WI38 (cell line): ENCODE results near the gene DNAI1.

ENCODE experiments used
- H3K4me3 ChIP-seq: 2 replicates; pipeline ENCODE4 v1.5.1; 2011; ENCODE audit warnings: low read depth, mild to moderate bottlenecking, control low read depth, low read length
- CTCF ChIP-seq: IDR thresholded peaks from 2 replicates; pipeline ENCODE4 v1.5.1; 2012; ENCODE audit warnings: low read depth, mild to moderate bottlenecking, control low read depth, low read length

DNAI1 gene

GRCh38 chr9:34458013-34458958 is at the start of gene DNAI1, which contains the start of gene FAM219A:
Gene DNAI1, plus strand, starts transcription at chr9:34458805. Its CDS starts 201 bp downstream, at chr9:34459006.
Gene FAM219A, minus strand, starts transcription at chr9:34458570. Its CDS starts 307 bp downstream, at chr9:34458263.
- H3K4me3 ChIP-seq = peak within 1 kb of the TSS; percentile 93
- no peak for TF ChIP-seq CTCF

DNA sequence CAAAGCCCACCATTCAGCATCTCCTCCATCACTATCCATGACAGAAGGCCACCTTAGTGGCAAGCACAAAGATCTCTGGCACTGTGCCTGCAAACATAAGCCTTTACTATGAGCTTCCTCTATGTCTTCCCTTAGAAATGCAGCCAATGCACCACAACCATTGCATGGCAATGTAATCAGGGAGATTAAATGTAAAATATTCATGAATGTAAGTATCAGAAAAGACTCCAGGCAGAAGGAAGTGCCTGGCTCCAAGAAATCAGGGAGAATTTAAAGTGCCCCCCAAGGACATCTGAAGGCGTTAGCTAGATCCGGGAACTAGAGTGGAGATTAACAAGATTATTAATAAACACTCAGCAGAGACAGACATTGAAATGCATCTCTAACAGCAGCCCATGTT is 49.5 kb upstream of the DNAI1 start:
- H3K4me3 ChIP-seq = no peak overlapping the region
- no peak for TF ChIP-seq CTCF

DNA sequence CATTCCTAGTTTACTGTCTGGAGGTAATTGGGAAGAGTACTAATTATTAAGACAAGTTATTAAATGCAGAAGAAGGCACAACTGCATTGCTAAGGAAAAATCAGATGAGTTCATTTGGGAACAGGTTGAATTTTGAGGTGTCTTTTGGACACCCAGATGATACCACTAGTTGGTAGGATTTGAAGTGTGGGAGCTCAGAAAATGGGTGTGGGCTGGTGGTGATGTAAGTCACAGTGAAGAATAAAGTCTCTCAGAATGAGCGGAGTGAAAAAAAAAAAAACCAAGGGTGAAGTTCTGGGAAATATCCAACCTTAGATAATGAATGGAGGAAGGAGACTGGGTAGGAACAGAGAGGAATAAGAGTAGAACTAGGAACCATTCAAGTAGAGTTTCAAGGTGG is 46.3 kb upstream of the DNAI1 start:
- no peak overlapping the region for H3K4me3 ChIP-seq
- no peak for TF ChIP-seq CTCF

DNA sequence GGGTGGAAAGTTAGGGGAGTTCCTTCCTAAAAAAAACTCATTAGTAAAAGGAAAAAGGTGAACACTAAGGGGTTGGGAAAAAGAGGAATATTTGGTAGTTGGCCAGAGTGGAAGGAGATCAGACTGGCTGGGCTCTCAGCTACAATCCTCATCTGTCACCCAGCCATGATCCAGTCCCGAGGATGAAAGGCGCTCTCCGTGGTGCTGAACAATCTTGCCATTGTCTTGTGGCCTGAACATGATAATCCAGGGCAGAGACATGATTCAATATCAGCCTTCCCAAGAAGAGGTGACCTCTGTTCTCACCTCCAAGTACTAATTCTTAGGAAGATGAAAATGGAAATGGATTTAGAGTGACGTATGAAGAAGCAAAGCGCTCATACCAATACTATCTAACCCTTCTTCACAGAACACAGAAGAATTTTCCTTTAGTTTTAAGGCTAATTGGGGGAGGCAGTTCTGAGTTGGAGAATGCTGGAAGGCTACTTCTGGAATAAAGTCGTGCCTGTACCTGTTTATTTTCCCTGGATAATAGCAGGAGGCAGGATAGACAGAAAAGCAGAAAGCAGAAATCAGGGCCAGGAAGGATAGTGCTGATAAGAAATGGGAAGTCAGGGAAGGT is 45.3 kb upstream of the DNAI1 start:
- no peak overlapping the region for H3K4me3 ChIP-seq
- TF ChIP-seq CTCF = no peak

DNA sequence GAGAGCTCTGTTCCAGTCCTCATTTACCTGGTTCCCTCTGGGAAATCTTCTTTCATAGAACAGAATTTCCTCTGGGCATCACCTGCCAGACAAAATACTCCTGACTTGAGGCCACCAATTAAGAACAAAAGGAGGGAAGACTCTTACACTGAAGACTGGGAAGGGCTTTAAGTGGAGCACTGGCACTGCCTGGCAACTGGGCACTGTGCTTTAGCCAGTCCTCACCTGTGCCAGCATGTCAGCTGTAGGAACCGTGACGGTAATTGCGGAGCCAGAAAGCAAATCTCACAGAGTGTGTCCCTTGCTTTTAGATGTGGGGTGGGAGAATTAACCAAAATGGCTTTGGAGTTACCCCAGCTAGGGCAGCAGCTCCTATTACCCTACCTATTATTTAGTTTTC is 40.9 kb upstream of the DNAI1 start:
- no peak overlapping the region for H3K4me3 ChIP-seq
- TF ChIP-seq CTCF = no peak

GRCh38 chr9:34419716-34420504 is 38.7 kb upstream of the DNAI1 start:
- no peak for TF ChIP-seq CTCF
- H3K4me3 ChIP-seq = no peak overlapping the region
